Lower lobe of right lung (tissue), 2 donors: ENCODE measurements around the gene GSK3B. TPM values are rescaled to one million over a fixed set of nuclear protein-coding genes. Genes with fewer than 3 reads are reported as not detected.

Experiments
- ATAC-seq, 2 donors: fragments of 200-7000 bp; cut with Tn5 transposase; one replicate each; pipeline ENCODE4 v1.9.1; 2020 to 2022; ENCODE audit warnings: mild to moderate bottlenecking in 2 of 2, moderate library complexity in 2 of 2
- DNase-seq: peaks from one replicate; pipeline ENCODE4 v3.0.0-alpha.2; 2020
- H3K27ac ChIP-seq: fragments of 200-600 bp; one replicate; pipeline ENCODE4 v1.8.0; 2022
- H3K27me3 ChIP-seq: fragments of 200-600 bp; one replicate; pipeline ENCODE4 v1.8.0; 2022; ENCODE audit warnings: low read depth
- H3K36me3 ChIP-seq: fragments of 200-600 bp; one replicate; pipeline ENCODE4 v1.8.0; 2022; ENCODE audit warnings: mild to moderate bottlenecking
- H3K4me1 ChIP-seq: fragments of 200-600 bp; one replicate; pipeline ENCODE4 v1.8.0; 2022
- H3K4me3 ChIP-seq: fragments of 200-600 bp; one replicate; pipeline ENCODE4 v1.8.0; 2022; ENCODE audit warnings: mild to moderate bottlenecking
- H3K9me3 ChIP-seq: fragments of 200-600 bp; one replicate; pipeline ENCODE4 v1.8.0; 2022
- CTCF ChIP-seq: fragments of 200-600 bp; IDR thresholded peaks from one replicate; pipeline ENCODE4 v1.8.0; 2022; ENCODE audit warnings: antibody characterized with exemption, mild to moderate bottlenecking
- intact Hi-C: fragments of 100-400 bp; cut with DNase I; formaldehyde crosslinking; loops from one replicate; pipeline ENCODE4 v1.11.0; 2022
- total RNA-seq: library from RNA; stranded (reverse); fragmentation: NEBNext Ultra II Directional; extraction: Animal tissue kit (Norgen Biotek cat#: 25700); gene quantifications from one replicate; pipeline ENCODE4 v1.2.1, GENCODE V29; 2021
- donor health status: DM: no; HTN: yes; CAD: no; lungs with severe emphysema.

Gene GSK3B
- total RNA-seq, 1 donor from 2014 or later = 48.4 TPM

- H3K9me3 ChIP-seq = no peaks in the 10 kb centered on the region
- intact Hi-C loops = no loop called here
- no peak for ATAC-seq
Observed at GRCh38 chr3:120119846-120120510, 25.7 kb upstream of the GSK3B start.

GRCh38 chr3:120114981-120115380 is 20.7 kb upstream of the GSK3B start:
- H3K4me1 ChIP-seq = no peaks in the 10 kb centered on the region
- H3K9me3 ChIP-seq = no peaks in the 10 kb centered on the region
- H3K36me3 ChIP-seq = no peaks in the 10 kb centered on the region
- no peak for ATAC-seq
- no peak overlapping the region for H3K27ac ChIP-seq
- no peak for DNase-seq
- no peak overlapping the region for H3K4me3 ChIP-seq
- H3K27me3 ChIP-seq = no peaks in the 10 kb centered on the region
- no peak for TF ChIP-seq CTCF
- intact Hi-C loops = no loop called here

More at GRCh38 chr3:120119846-120120510, 25.7 kb upstream of the GSK3B start:
- Histone ChIP-seq H3K27ac (no peak overlapping the region), H3K4me1 (no peaks in the 10 kb centered on the region), H3K4me3 (no peak overlapping the region), H3K27me3 (no peaks in the 10 kb centered on the region), H3K36me3 (no peaks in the 10 kb centered on the region)
- DNase-seq = no peak
- no peak for TF ChIP-seq CTCF

DNA sequence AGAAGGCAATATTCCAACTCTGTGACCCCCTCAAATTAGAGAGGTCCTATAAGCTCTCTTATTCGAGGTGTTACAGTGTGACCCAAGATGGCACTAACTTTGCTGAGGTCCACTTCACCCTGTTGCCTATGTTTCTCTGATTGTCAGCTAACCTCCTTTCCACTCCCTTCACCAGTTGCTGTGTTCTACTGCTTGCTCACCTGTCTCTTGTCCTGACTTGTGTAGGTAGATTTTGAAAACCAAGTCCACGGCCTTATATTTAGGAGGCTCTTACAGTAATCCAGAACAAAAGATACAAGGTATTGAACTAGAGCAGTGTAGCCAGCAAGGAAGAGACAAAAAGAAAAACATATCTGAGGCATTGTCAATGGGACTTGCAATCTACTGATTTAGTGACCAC is 20.1 kb upstream of the GSK3B start:
- no peak for TF ChIP-seq CTCF
- ATAC-seq = no peak
- DNase-seq = no peak
- Histone ChIP-seq H3K27ac (no peak overlapping the region), H3K9me3 (no peaks in the 10 kb centered on the region), H3K36me3 (no peaks in the 10 kb centered on the region), H3K4me1 (no peaks in the 10 kb centered on the region), H3K27me3 (no peaks in the 10 kb centered on the region), H3K4me3 (no peak overlapping the region)
- intact Hi-C loops = no loop called here

DNA sequence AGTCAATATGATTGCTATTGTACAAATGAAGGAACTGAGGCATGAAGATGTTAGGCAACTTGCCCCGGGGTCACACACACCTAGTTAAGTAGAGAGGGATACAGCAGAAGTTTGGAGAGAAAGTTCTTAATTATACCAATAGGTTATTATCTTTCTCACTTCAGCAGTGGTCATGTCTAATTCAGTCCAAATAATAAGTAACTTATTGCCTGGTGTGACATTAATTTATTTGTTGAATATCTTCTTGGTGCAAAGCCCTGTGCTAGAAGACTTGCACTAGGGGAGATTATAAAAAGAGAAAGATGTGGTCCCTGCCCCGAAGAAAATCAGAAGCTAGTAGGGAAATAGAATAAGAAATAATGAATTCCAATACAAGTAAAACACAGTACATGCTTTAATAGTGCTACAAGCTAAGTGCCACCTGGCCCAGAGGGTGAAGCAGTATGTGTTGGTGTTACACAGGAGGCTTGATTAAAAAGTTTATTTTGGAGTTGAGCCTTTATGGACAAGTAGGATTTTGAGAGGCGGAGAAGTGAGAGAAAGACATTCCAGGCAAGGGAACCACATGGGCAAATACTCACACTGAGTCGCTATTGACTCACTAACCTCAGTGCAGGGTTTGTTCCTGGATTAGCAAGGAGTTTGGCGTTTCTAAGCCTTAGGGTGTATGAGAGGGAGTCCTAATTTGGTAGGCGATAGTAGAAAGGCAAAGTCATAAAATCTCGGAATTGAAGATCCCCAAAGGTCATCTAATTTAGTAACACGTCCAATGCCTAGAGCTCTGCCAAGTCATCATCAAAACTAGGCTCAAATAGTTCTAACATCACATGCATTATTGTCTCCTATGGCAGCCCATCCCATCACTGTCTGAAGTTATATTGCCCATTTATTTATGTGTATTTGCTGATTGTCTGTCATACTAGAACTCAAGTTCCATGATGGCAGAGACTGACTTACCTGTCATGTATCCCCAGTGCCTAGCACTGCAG is 19.2 kb upstream of the GSK3B start:
- Histone ChIP-seq H3K4me3 (no peak overlapping the region), H3K9me3 (no peaks in the 10 kb centered on the region), H3K36me3 (no peaks in the 10 kb centered on the region), H3K27me3 (no peaks in the 10 kb centered on the region), H3K4me1 (no peaks in the 10 kb centered on the region), H3K27ac (no peak overlapping the region)
- intact Hi-C loops = no loop called here
- no peak for TF ChIP-seq CTCF
- ATAC-seq (peak; percentile 92 to 98), DNase-seq (no peak)

DNA sequence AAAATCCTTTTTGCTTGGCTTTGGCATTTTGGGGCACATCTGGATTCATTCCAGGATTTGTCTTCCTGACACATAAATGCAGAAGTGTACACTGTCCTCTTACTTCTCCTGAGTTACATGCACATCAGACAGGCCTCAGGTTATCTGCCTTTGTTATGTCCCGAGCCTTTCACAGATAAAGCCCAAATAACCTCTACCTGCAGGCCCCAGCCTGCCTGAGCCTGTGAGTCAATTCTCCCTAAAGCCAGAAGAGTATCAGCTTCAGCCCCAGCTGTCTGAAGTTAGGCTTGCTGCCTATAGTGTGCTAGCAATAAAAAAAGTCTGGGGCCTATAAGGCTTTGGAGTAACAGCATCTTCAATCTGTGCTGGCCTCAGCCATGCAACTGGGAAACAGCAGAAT is 17.7 kb upstream of the GSK3B start:
- Histone ChIP-seq H3K4me1 (no peaks in the 10 kb centered on the region), H3K27ac (no peak overlapping the region), H3K27me3 (no peaks in the 10 kb centered on the region), H3K36me3 (no peaks in the 10 kb centered on the region), H3K9me3 (no peaks in the 10 kb centered on the region), H3K4me3 (no peak overlapping the region)
- ATAC-seq = no peak
- no peak for TF ChIP-seq CTCF
- intact Hi-C loops = no loop called here
- DNase-seq = no peak
